ENCODE data around the gene ZMYND11. TPM values are rescaled to one million over a fixed set of nuclear protein-coding genes. Genes with fewer than 3 reads are reported as not detected.

ZMYND11 gene
- total and polyA plus RNA-seq, 2 donors (not counting 1 experiment from before 2014, with no cell fraction given): 17.3 to 50.1 TPM

GRCh38 chr10:112246-112645 is 23.0 kb upstream of the ZMYND11 start:
- 90% methylated on average over 2 of the region's 3 CpGs for WGBS (ENCODE audit: insufficient coverage)
- intact Hi-C loops (cut with micrococcal nuclease): no loop called here
- Histone ChIP-seq H3K79me2 (ENCODE audit: control insufficient read depth, insufficient read depth, low read length) (no peaks in the 10 kb centered on the region), H3K36me3 (replicated peaks in 1 of 2; ENCODE audit: control extremely low read depth in 1 of 2, control insufficient read depth in 1 of 2, extremely low read depth in 1 of 2, insufficient read depth in 2 of 2, low read length in 1 of 2) (no peaks in the 10 kb centered on the region), H2AFZ (ENCODE audit: insufficient read depth, low read depth, low read length, poor library complexity, severe bottlenecking) (no peak overlapping the region), H4K20me1 (ENCODE audit: control insufficient read depth, insufficient read depth, low read length, poor library complexity, severe bottlenecking) (no peaks in the 10 kb centered on the region), H3K9me3 (ENCODE audit: control extremely low read depth in 1 of 3, control insufficient read depth in 2 of 3, insufficient read depth in 1 of 3, low read length in 2 of 3) (peaks cover 3 to 7% (median 3%) of the 10 kb centered on the region in 3 donors), H3K27me3 (replicated peaks in 1 of 4; ENCODE audit: control extremely low read depth in 1 of 4, control insufficient read depth in 3 of 4, insufficient read depth in 4 of 4, low read length in 3 of 4) (peaks cover 0 to 7% (median 0%) of the 10 kb centered on the region in 4 experiments), H3K4me1 (ENCODE audit: control insufficient read depth in 2 of 2, insufficient read depth in 2 of 2, low read length in 2 of 2) (no peaks in the 10 kb centered on the region), H3K4me3 (ENCODE audit: control extremely low read depth in 1 of 5, extremely low read depth in 1 of 5, insufficient read depth in 1 of 5, low read depth in 2 of 5, low read length in 4 of 5) (no peak overlapping the region), H3K27ac (ENCODE audit: low read length in 2 of 2) (no peak overlapping the region), H3K9ac (ENCODE audit: low read length) (no peak overlapping the region), H3K4me2 (replicated peaks; ENCODE audit: low read depth, low read length, poor library complexity, severe bottlenecking) (no peak overlapping the region)
- Mint-ChIP-seq H3K4me1 (peaks cover 2% of the 10 kb centered on the region), H3K27me3 (peaks cover 24% of the 10 kb centered on the region), H3K4me3 (no peak overlapping the region), H3K9me3 (ENCODE audit: insufficient read depth) (no peaks in the 10 kb centered on the region), H3K27ac (no peak overlapping the region)
- ATAC-seq (ENCODE audit: low read depth) (no peak), DNase-seq (no peak)
- POLR2A ChIA-PET: no interaction called here
- CTCF ChIA-PET: no interaction called here
- TF ChIP-seq, protein P1, sequence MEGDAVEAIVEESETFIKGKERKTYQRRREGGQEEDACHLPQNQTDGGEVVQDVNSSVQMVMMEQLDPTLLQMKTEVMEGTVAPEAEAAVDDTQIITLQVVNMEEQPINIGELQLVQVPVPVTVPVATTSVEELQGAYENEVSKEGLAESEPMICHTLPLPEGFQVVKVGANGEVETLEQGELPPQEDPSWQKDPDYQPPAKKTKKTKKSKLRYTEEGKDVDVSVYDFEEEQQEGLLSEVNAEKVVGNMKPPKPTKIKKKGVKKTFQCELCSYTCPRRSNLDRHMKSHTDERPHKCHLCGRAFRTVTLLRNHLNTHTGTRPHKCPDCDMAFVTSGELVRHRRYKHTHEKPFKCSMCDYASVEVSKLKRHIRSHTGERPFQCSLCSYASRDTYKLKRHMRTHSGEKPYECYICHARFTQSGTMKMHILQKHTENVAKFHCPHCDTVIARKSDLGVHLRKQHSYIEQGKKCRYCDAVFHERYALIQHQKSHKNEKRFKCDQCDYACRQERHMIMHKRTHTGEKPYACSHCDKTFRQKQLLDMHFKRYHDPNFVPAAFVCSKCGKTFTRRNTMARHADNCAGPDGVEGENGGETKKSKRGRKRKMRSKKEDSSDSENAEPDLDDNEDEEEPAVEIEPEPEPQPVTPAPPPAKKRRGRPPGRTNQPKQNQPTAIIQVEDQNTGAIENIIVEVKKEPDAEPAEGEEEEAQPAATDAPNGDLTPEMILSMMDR (IDR thresholded peaks at IDR 0.05): no peak
- no peak for TF ChIP-seq EZH2 (IDR thresholded peaks at IDR 0.05; ENCODE audit: borderline replicate concordance, insufficient read depth, low read depth, low read length, poor library complexity, severe bottlenecking)

GRCh38 chr10:124874-125273 is 10.4 kb upstream of the ZMYND11 start:
- no CpG with 5 or more reads among the region's 1 CpG for WGBS (ENCODE audit: insufficient coverage)
- Mint-ChIP-seq H3K4me1 (peaks cover 23% of the 10 kb centered on the region), H3K9me3 (ENCODE audit: insufficient read depth) (no peaks in the 10 kb centered on the region), H3K4me3 (no peak overlapping the region), H3K27ac (no peak overlapping the region), H3K27me3 (peaks cover 42% of the 10 kb centered on the region)
- no peaks in the 10 kb centered on the region for H3K36me3 ChIP-seq (replicated peaks in 1 of 2; ENCODE audit: control extremely low read depth in 1 of 2, control insufficient read depth in 1 of 2, extremely low read depth in 1 of 2, insufficient read depth in 2 of 2, low read length in 1 of 2)
- no peak for ATAC-seq (ENCODE audit: low read depth)
- no peak overlapping the region for H3K4me2 ChIP-seq (replicated peaks; ENCODE audit: low read depth, low read length, poor library complexity, severe bottlenecking)
- intact Hi-C loops (cut with micrococcal nuclease): loop anchor here (5.0 kb wide), 1 partner anchor 922 kb away; the partner anchor contains the start of gene IDI1
- no peaks in the 10 kb centered on the region for H4K20me1 ChIP-seq (ENCODE audit: control insufficient read depth, insufficient read depth, low read length, poor library complexity, severe bottlenecking)
- no peaks in the 10 kb centered on the region for H3K79me2 ChIP-seq (ENCODE audit: control insufficient read depth, insufficient read depth, low read length)
- H3K9ac ChIP-seq (ENCODE audit: low read length): no peak overlapping the region
- H3K27ac ChIP-seq (ENCODE audit: low read length in 2 of 2): no peak overlapping the region
- CTCF ChIA-PET: no interaction called here
- H2AFZ ChIP-seq (ENCODE audit: insufficient read depth, low read depth, low read length, poor library complexity, severe bottlenecking): no peak overlapping the region
- peaks cover 2 to 3% (median 3%) of the 10 kb centered on the region in 3 donors for H3K9me3 ChIP-seq (ENCODE audit: control extremely low read depth in 1 of 3, control insufficient read depth in 2 of 3, insufficient read depth in 1 of 3, low read length in 2 of 3)
- TF ChIP-seq EZH2 (IDR thresholded peaks at IDR 0.05; ENCODE audit: borderline replicate concordance, insufficient read depth, low read depth, low read length, poor library complexity, severe bottlenecking): no peak
- TF ChIP-seq, protein P1 (IDR thresholded peaks at IDR 0.05): no peak
- H3K4me3 ChIP-seq (ENCODE audit: control extremely low read depth in 1 of 5, extremely low read depth in 1 of 5, insufficient read depth in 1 of 5, low read depth in 2 of 5, low read length in 4 of 5): no peak overlapping the region
- H3K27me3 ChIP-seq (replicated peaks in 1 of 4; ENCODE audit: control extremely low read depth in 1 of 4, control insufficient read depth in 3 of 4, insufficient read depth in 4 of 4, low read length in 3 of 4): peaks cover 0 to 33% (median 17%) of the 10 kb centered on the region in 4 experiments
- H3K4me1 ChIP-seq (ENCODE audit: control insufficient read depth in 2 of 2, insufficient read depth in 2 of 2, low read length in 2 of 2): peaks cover 13 to 21% of the 10 kb centered on the region in 2 donors
- POLR2A ChIA-PET: no interaction called here
- no peak for DNase-seq
